GM18870 (cell line): ENCODE measurements around the gene HINT1.
"Not testable (repeated sequence)": the region's sequence is repeated elsewhere in the genome, so short reads cannot be mapped to it uniquely, and the experiment has no call there.

Experiments
- ATAC-seq: cut with Tn5 transposase; IDR thresholded peaks from one replicate; pipeline ENCODE4 v1.9.1; 2021; ENCODE audit warnings: moderate library complexity; ENCODE audit not compliant: unreplicated experiment

HINT1 gene

DNA sequence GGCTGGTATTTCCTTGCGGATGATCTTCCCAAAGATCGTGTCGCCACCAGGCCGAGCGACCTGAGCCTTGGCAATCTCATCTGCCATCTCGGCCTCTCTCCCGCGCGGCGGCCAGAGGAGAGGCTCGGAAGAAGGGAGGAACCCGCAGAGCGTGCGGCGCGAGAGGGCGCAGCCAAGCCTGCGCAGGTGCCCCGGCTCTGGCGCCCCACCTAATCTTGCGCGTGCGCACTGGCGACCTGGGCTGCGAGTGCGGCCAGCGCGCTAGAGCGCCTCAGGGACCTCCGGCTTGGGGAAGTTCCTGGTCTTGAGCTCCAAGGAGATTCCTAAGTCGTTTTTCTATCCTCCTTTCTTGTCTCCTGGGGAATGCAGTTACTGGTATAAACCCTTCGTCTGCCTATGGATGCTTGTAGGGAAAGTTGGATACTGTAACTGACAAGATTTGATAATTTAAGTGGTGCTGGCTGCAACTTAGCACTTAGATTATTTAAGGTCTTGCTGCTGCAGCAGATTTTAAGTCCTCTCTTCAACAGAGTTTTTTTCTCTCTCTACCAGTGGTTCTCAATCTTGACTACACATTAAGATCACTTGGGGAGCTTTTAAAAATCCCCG, at the start of gene HINT1:
HINT1 (minus strand) TSS at position 138 of the 609 bp plus-strand sequence; CDS start at position 87, 51 bp downstream.
- ATAC-seq, result peak; percentile 74

- no peak for ATAC-seq
Measured at GRCh38 chr5:131214609-131215227, 49.7 kb upstream of the HINT1 start.

GRCh38 chr5:131212471-131213021, 47.5 kb upstream of the HINT1 start:
- ATAC-seq, result peak; percentile 51

DNA sequence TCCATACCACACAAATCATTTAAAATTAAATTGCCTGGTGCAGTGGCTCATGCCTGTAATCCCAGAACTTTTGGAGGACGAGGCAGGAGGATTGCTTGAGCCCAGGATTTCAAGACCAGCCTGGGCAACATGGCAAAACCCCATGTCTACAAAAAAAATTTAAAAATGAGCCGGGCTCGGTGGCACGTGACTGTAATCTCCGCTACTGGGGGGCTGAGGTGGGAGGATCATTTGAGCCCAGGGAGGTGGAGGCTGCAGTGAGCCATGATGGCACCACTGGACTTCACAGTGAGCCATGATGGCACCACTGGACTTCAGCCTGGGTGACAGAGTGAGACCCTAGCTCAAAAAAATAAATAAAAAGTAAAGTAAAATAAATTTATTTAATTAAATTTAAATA, 46.6 kb upstream of the HINT1 start:
- ATAC-seq, result no peak

DNA sequence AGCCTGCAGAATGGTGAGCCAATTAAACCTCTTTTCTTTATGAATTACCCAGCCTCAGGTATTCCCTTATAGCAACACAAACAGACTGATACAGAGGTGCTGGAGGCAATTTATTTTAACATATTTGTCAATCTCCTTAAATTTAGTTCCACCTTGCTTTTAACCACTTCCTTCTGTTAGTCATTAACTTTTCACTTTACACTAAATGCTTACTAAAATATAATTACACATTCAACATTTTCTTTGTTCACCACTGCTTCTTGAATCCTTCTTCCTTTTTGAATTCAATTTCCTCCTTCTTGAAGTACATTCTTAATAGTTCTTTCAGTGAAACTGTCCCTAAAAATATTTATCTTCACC, 45.1 kb upstream of the HINT1 start:
- no peak for ATAC-seq

DNA sequence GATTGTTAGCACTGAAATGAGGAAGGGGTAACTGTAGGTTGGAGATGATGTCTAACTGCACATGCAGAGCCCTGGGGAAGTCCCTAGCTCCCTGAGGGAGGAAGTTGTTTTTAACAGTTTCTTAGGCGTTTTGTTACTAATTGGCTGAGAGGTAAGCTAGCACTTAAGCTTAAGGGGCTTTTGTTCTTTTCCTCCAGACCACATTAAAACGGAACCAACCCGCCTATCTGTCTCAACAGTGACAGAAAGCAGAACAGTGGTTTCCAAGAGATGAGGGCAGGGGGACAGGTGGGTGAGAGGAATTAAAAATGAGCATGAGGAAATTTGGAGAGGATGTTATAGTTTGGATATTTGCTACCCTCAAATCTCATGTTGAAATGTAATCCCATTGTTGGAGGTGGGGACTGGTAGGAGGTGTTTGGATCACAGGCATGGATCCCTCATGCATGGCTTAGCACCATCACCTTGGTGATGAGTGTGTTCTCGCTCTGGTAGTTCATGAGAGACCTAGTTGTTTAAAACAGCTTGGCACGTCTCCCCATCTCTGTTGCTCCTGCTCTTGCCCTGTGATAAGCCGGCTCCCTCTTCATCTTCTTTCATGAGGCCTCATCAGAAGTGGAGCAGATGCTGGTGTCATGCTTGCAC, 44.6 kb upstream of the HINT1 start:
- peak; percentile 87 for ATAC-seq

DNA sequence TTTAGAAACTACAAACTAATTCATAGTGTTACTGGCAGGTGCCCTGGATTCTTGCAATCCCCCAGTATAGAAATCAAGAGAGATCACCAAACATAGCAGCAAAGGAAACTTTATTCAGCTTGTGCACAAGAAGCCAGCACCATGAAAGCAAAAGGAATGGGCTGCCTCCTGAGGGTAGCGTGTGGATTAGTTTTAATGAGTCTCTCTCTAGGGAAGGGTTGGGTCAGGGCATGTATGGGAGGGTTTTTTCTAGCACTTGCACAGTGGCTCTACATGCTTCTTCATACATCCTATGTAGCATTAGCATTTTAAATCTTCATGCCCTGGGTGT, 44.1 kb upstream of the HINT1 start:
- no peak for ATAC-seq

GRCh38 chr5:131206772-131207171, 41.7 kb upstream of the HINT1 start:
- ATAC-seq, result no peak

DNA sequence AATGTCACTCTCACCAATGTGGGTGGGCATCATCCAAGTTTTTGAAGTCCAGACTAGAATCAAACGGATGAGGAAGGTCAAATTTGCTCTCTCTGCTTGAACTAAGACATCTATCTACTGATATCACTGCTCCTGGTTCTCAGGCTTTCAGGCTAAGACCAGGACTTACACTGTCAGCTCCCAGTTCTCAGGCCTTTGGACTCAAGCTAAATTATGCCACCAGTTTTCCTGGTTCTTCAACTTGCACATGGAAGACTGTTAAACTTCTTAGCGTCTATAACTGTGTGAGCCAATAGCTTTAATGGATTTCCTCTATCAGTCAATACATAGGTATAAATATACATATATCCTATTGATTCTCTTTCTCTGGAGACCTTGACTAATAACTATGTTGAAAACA, 41.0 kb upstream of the HINT1 start:
- ATAC-seq, result no peak

DNA sequence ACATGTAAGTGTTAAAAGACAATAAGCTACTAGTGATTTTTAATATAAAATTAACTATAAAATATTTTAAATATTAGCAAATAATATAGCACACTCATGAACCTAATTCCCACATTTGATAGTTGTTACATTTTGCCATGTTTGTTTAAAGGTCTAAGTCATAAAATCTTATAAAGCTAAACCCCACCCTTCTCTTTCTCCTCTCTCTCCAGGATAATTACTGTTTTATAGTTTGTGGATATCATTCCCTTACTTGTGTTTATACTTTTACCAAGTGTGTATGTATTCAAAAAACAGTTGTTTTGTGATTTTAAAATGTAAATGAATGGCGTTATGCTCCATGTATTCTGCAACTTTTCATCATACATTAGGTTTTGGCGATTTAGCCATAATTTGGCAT, 39.9 kb upstream of the HINT1 start:
- ATAC-seq, result no peak

GRCh38 chr5:131200560-131200959, 35.5 kb upstream of the HINT1 start:
- ATAC-seq, result no peak

DNA sequence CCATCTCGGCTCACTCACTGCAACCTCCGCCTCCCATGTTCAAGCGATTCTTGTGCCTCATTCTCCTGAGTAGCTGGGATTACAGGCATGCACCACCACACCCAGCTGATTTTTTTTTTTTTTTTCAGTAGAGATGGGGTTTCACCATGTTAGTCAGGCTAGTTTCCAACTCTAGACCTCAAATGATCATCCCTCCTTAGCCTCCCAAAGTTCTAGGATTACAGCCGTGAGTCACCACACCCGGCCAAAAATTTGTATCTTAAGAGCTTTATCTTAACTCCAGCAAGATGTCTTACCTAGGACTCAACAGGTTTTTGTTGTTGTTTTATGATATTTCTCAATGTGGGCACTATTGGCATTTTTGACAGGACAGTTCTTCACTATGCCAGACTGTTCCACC, 33.6 kb upstream of the HINT1 start:
- ATAC-seq, result no peak

GRCh38 chr5:131196331-131196730, 31.3 kb upstream of the HINT1 start:
- no peak for ATAC-seq

GRCh38 chr5:131195696-131196095, 30.6 kb upstream of the HINT1 start:
- no peak for ATAC-seq

DNA sequence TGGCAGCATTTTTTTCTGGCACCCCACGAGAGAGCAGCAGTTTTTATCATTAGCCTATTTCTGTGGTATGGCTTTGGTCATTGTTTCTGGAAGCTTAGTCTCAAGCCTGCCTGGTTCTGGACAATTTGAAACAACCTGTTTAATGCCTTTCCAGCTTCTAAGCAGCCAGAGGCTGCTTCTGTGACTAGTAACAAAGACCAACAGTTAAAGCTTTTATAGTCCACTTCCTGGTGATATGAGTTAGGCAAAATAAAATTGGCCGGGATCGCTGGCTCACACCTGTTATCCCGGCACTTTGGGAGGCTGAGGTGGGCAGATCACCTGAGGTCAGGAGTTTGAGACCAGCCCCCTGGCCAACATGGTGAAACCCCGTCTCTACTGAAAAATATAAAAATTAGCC, 29.7 kb upstream of the HINT1 start:
- no peak for ATAC-seq

GRCh38 chr5:131193897-131194296, 28.8 kb upstream of the HINT1 start:
- not testable (repeated sequence) for ATAC-seq

DNA sequence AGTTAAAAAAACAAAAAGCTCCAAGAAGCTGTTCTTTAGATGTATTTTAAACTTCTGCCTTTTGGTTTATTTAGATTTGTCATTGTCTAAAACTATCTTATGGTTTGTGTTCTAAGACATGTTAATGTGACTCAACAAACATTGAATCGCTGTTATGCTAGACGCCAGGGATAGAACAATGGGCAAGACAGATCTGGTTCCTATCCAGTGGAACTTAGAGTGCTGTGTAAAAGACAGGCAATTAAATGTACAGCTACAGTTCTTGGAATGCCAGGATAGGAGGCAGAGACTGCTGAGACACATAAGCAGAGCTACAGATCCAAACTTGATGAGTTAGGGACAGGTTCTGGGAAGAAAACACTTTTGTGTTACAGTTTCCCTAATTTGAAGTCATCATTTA, 28.1 kb upstream of the HINT1 start:
- ATAC-seq, result no peak

DNA sequence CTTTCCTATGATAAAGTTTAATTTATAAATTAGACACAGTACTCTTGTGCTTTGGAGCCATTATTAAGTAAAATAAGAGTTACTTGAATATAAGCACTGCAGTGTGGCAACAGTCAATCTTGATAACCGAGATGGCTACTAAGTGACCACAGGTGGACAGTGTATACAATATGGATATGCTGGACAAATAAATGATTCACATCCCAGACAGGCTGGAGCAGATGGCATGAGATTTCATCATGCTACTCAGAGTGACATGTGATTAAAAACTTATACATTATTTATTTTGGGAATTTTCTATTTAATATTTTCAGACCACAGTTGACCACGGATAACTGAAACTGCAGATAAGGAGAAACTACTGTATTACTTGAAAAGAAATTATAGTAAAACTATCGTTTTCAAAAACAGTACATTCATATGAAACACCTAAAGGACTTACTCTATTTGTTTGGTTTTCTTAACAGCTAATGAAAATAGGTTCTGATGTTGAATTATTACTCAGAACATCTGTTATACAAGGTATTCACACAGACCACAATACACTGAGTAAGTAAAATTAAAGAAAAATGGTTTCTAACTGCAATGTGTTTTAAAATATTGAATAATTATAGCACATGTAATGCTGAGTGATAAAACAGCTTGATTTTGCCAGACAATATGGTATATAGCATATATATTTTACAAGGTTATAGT, 21.7 kb upstream of the HINT1 start:
- no peak for ATAC-seq

- ATAC-seq, result no peak
Measured at GRCh38 chr5:131185523-131186104, 20.6 kb upstream of the HINT1 start.

DNA sequence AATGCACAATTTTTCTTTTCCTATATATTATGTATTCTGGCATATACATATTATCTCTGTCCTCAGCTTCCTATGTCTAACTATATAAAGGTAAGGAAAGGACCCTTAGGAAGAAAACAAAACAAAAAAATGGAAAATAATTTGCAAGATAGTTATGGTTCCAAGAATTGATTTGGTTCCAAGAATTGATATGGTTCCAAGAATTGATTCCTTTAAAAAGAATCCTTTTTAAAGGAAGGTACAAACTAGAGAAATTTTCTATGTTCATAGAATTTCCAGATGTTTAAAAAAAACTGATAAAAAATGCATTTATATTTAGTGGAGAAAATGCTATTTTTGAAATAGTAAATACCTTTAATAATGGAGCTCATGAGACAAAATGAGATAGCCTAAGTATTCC, 17.8 kb upstream of the HINT1 start:
- ATAC-seq, result no peak

- ATAC-seq, result no peak
Measured at GRCh38 chr5:131180407-131180806, 15.4 kb upstream of the HINT1 start.
